NCI-H526 treated with DMSO at 0.1 percent for 48 hours (cell line): ENCODE results near the gene PLLP.
"Not testable (repeated sequence)": the region's sequence is repeated elsewhere in the genome, so short reads cannot be mapped to it uniquely, and the experiment has no call there.

Source experiments
- DNase-seq: peaks from one replicate; lab custom pipeline; 2025; lab: John Stamatoyannopoulos, UW

Gene PLLP

DNA sequence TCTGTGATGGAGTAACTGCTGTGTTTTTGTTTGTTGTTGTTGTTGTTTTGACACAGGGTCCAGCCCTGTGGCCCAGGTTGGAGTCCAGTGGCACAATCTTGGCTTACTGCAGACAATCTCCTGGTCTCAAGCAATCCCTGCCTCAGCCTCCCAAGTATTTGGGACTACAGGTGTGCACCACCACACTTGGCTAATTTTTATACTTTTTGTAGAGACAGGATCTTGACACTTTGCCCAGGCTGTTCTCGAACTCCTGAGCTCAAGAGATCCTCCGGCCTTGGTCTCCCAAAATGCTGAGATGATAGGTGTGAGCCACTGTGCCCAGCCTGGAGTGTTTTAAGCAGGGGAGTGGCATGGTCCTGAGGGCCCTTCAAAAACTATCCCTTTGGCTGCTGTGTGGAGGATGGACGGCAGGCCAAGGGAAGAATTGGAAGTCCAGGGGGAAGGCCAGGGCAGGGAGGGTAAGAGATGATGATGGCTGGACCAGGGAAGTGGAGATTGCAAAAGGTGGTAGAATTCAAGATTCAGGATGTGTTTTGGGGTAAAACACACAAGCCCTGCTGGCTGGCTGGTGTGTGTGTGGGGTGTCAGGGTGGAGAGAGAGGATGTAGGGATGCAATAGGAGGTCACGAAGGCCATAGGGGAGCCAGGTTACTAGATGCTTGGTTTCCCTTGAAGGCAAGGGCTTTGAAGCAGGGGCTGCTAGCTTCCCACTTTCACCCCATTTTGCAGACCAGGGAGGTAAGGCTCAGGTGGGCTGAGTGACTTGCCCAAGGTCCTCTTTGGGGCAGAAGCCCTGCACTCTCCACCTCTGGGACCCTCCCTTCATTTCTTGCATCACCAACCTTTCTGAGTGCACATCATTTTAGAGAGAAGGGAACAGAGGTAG, 18.8 kb upstream of the PLLP start:
- DNase-seq, result no peak

DNA sequence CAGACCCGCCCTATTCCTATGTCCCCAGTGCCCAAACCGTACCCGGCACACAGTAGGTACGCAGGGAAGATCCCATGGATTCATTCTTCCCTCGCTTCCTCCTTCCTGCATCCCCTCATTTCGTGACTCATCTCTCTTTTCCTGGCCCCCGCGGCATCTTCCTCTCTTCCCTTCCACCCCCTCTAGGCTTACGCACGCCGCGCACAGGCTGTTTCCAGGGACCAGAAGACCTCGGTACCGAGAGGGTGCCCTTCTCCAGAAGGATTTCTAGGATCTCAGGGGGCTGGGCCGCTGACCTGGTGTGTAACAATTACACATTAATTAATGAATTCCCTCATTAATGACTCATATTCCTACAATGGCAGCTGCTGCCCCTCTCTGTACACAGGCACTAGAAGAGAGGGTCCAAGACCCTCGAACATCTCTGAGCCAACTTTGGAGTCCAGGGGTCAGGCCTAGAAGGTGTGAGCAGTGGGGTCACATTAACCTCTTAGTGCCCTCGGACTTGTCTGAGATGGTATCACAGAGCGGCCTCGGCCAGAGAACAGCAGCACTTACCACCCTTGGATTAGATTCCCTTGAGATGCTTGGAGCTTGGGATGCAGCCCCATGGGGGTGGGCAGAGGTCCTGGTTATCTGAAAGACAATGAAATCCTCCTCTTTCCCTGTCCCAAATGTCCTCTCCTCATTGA, 16.8 kb upstream of the PLLP start:
- no peak for DNase-seq

DNA sequence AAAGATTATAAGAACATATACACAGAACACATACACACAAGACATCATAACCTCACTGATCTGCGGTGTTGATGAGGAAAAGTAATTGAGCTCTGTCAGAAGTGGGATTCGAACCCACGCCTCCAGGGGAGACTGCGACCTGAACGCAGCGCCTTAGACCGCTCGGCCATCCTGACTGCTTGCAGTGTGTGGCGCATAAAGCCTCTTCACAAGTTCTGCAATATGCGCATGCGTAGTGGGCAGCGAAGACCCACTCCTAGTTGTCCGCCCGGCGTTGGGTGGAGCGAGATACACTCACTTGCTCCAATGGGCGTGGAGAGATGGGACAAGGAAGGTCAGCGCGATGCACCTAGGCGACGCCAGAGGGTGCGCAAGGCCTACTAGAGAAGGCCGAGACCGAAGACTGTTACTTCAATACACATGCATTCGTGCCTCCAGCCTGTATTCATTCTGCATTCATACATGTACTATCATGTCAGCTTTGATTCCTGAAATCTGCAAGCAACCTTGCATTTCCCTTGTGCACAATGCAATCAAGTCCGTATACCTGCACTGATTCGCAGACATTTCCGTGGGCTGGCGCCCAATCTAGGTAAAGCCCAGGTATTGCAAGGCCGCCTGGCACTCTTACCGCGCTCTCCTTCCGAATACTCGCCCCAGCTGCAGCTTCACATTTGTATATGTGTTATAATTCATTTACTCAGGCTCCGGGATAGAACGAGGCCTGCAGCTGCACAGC, 16.1 kb upstream of the PLLP start:
- DNase-seq, result peak; percentile 92

DNA sequence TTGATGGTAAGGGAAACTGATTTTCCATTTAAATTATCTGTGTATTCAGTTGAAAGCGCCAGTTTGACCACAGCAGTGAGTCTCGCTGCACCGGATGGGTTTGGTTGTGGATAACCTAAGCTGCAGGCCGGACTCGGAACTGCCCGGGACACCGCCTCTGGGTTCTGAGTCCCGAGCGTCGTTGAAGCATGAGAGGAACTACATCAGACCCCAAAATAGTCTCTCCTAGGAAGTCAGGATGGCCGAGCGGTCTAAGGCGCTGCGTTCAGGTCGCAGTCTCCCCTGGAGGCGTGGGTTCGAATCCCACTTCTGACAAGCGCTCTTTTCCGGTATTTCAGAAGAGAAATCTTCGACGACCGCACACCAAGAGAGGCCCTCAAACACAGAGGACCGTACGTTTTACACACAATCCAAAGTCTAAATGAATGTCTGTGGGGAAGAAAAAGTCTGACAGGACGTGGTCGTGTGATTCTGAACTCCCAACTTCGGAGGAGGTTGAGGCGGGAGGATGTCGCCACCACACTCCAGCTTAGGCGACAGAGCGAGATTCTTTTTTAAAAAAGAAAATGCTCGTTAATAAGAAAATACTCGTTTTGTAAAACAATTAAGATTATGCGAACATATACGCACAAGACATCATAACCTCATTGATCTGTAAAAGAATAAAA, 15.4 kb upstream of the PLLP start:
- DNase-seq, result peak; percentile 77

DNA sequence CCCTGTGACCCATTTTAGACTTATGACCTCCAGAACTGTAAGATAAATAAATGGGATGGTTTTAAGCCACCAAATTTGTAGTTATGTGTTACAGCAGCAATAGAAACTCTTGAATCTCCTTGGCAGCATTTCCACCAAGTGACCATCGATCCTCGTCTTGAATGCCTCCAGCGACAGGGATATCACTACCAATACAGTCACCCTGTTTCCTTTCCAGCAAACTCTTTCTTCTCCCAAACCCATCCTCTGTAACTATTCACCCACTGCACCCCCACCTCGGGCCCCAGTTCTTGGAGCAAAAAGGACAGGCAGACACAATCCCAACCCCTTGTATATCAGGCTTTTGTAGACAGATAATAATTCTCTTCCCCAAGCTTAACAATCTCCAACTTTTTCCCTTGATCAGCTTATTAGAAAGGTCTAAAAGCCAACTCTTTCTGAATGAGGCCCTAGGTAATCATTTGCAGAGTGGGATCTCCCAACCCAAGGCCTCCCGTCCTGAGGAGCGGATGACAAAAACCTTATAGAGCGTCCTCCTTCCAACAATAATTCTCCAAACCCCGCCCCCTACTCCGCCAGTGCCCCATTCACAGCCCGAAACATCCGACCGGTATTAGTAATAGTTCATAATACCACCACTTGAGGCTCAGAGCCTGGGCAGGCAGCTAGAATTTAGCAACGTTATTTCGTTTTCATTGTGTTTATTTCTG, 14.7 kb upstream of the PLLP start:
- no peak for DNase-seq

DNA sequence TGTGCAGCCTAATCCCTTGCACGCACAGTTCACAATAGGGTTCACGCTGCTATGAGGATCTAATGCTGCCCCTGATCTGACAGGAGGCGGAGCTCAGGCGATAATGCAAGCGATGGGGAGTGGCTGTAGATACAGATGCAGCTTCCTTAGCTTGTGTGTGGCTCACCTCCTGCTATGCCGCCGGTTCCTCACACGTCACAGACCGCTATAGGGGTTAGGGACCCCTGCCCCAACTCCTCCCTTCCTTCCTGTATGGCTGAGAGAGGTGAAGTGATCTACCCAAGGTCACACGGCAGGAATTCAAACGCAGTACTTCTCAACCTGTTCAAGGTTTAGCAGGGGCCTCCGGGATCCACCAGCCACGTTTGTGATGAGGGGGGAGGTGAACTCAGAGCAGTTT, 13.4 kb upstream of the PLLP start:
- no peak for DNase-seq

DNA sequence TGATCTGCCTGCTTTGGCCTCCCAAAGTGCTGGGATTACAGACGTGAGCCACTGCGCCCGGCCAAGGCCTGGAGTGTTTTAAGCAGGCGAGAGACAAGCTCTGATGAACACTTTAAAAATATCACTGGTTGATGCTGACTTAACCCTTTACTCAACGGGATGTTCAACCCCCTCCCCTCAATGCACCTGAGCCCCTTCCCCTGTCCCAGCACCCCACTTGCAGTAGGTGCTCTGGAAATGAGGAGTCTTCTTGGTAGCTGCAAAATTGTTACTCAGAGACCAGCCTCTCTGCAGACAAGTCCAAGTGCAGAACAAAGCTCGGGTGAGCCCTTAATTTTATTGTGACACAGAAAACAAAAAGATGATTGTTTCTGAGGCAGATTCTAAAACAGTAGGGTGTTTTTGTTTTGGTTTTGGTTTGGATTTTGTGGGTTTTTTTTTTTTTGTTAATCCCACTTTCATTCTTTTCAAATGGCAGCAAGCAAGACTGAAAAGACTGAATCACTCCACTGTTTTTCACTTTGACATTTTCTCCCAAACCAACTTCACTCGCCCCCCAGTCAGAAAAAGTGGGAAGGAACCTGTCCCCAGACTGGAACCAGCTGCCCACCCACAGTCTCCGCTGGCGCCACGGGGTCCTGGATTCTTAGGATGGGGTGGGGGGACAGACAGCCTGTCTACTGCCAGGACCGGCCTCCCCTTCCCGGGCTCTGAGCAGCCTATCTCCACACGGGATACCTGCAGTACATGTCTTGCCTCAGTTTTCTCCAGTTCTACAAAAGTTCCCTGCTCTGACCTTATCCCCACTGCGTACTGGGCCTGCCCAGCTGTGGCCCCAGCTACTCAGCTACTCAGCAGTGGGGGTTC, 5.2 kb upstream of the PLLP start:
- DNase-seq, result no peak

DNA sequence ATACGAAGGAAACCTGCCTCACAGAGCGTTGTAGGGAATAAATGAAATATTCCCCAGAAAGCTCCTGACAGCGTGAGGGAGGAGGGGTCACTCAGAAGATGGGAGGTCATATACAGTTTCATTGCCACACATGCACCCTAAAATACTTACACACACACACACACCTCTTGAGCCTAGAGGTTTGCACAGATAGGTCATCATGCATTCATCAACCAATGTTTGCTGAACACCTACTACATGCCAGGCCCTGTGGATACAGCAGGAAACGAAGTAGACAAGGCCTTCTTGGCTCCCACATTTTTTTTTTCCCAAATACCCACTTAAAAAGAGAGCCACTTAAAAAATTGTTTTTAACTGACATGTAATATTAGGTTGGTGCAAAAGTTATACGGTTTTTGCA, 907 bp upstream of the PLLP start:
- no peak for DNase-seq

DNA sequence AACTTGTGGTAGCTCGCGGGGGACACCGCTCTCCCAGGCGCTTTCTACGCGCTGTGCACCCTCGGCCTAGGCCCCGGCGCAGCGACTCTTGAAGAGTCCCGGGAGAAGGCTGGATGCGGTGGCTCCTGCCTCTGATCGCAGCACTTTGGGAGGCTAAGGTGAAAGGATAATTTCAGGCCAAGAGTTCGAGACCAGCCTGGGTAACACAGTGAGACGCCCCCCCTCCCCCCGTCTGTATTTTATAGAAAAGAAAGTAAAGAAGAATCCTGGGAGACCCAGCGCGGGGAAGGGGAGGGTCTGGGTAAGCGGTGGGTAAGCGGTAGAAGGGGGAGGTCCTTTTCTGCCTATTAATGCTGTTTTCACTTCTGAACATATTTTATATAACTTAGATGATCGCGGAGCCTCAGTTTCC, 486 bp upstream of the PLLP start:
- no peak for DNase-seq

DNA sequence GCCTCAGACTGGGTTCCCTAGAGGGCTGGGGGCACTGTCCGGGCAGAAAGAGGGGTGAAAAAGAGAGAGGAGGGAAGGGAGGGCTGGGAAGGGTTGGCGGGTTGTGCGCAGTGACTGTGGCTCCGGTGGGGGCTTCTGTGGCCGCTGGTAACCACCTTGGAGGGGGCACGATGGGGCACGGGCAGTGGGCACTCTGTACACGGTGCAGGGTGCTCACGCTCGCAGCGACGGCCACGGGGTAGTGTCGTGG, 588 bp downstream of the PLLP start:
- DNase-seq, result no peak

DNA sequence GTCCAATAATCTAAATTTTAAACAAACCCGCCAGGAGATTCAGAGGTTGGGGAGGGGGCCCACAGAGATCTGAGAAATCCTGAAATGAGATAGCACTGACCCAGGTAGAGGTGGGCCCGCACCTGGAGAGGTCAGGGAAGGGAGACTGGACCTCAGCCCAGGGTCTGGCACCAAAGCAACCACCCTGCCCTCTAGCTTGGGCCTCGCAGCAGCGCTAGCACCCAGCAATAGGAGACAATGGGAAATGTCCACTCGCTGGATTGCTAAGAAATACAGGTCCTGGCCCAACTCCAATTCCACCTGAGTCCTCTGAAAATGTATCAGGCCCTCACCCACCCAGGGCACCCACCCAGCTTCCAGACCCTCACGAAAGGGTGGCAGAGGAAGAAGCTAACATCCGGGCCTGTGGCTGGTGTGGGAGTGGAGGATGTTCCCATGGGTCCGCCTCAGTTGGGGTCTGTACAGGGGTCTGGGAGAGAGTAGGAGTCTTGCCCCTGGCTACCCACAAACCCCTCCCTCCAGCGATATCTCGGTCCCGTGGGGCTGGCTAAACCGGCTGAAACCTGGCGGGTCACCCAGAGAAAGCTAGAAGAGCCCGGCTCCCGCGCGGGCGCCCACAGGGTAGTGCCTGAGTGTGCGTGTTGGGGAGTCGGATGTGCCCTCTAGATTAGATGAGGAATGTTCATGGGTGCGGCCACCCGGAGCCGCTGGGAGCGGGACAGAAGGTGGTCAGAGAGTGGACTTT, 1.1 kb downstream of the PLLP start:
- DNase-seq, result no peak

DNA sequence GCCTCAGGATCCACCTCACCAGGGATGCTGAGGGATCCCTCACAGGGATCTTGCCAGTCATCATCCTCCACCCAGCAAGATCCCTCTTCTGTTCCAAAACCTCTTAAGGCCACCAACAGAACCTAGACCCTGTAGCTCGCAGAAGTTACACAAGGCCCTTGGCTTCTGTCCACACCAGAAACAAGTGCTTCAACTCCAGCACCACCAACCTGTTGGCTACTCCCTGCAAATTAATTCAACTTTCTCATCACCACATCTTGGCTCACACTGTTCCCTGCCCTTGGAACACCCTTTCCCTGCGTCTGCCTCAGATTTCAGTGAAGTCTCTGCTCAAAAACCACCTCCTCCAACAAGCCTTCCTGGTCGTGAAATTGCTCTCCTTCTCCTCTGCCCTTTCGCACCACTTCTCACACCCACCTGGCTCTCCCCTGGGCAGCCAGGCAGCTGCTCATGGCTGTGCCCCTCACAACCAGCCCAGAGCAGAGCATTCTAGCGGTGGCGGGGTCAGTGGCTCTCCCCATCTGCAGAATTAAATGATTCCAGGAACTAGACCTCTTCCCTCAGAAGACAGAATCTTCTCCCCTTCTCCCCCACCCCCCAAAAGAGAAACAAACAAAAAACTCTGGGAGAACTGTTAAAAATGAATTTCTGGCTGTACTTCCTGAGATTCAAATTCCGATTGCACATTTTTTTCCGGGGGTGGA, 1.8 kb downstream of the PLLP start:
- no peak for DNase-seq

DNA sequence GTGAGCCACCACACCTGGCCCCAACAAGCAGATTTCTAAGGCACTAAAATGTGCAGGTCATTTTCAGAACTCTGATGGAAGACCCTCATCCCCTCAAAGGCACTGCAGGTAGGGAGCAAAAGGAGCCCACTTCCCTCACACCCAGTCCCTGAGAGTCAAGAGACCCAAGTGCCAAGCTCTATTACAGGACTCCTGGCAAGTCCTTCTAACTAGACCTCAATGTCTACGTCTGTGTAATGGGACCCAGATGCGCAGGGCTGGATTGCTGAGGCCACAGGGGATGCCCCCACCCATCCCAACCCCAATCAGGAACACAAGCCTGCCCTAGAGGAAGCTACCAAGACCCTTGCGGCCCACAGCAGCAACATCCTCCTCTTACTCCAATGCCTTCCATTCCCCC, 2.7 kb downstream of the PLLP start:
- no peak for DNase-seq

DNA sequence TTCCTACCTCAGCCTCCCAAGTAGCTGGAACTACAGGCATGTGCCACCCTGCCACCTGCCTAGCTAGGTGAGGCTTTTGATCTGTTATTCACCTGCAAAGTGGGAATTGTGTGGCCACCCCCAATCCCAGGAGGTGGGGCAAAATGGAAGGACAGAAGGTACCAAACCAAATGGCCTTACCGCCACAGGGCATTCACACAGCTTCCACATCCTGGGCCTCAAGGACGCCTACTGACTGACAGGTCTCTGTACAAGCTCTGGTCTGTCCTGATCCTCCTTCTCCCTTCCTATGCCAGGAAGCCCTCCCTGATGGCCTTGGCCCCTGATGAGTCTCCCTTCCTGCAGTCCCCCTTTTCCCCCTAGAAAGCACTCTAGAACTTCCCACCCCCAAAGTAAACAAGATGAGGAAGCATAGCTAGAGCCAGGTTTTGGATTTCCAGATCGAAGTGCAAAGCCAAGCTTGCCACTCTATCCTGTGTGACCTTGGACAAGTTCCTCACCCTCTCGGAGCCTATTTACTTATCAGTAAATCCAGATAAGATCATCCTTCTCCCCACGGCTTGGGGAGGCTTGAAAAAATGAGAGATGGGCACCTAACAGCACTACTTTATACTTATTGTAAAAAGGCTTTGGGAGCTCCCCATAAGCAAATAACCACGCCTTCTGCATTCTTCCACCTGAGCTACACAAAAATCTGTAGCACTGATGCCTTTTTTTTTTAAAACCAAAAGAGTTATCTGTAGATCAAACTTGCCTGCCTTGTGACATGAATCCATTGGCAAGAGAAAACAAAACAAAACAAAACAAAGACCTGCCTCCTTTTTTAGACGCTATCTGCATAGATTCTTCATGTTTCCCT, 4.5 kb downstream of the PLLP start:
- no peak for DNase-seq

DNA sequence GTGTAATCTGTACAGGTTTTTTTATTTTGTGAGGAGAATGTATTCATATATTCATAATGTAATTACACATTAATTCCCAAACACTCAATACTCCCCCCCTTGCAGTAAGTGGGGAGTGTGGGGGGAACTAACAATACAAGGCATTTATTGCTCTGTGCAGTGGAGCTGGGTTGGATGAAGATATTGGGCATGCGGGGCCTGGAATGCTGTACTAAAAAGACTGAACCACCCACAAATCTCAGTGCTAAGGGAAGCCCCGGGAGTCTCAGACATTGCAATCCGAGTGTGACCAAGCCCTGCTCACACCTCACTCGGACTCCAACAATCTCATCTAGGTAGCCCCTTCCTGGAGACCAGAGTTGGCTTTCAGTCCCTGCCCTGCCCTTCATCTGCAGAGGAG, 6.0 kb downstream of the PLLP start:
- no peak for DNase-seq

DNA sequence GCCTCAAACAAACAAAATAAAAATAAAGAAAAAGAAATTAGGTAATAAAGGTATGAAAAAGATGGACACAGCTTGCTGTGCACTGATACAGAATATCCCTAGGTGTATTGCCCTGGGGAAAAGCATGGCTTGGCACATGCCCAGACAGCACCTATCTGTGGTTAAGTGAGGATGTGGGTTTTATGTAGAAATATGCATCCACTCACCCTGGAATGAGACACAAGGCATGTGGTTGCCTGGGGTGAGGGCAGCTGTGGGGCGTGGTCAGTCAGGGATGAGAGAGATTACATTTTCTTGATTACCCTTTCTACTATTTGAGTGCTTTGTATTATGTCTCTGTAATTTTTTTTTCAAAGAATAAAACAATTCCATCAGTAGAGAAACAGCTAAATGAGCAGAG, 6.9 kb downstream of the PLLP start:
- no peak for DNase-seq

DNA sequence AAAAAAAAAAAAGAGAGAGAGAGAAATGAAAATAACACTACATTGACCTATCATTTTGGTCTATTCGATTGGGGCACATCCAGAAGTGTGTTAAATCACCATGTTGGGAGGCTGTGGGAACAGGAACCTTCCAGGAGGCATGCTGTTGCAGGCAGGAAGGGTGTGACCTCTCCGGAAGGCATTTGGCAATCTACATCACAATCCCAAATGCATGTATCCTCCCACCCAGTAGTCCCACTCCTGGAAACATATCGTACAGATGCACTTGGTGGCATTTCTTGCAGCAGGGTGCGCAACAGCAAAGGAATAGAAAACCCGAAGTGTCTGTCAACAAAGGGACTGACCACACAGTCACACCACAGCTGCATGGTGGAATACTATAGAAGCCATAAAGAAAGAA, 7.9 kb downstream of the PLLP start:
- DNase-seq, result no peak

DNA sequence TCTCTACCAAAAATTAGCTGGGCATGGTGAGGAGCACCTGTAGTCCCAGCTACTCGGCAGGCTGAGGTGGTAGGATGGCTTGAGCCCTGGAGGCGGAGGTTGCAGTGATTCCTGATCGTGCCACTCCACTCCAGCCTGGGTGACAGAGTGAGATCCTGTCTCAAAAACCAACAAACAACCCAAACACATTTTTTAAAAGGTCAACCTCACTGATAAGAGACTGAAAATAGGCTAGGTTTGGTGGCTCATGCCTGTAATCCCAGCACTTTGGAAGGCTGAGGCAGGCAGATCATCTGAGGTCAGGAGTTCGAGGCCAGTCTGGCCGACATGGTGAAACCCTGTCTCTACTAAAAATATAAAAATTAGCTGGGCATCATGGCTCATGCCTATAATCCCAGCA, 8.5 kb downstream of the PLLP start:
- DNase-seq, result not testable (repeated sequence)

DNA sequence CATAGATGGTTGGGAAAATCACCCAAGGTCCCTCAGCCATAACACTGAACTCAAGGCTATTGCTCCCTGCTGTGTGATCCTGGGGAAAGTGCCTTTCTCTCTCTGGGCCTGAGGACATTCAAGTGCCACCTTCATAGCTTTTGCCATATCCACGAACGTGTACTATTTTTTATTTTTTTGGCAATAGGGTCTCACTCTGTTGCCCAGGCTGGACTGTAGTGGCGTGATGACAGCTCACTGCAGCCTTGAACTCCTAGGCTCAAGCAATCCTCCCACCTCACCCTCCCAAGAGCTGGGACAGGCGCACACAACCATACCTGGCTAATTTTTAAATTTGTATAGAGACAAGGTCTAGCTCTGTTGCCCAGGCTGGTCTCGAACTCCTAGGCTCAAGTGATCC, 10.6 kb downstream of the PLLP start:
- no peak for DNase-seq
